HG02759 (cell line): ENCODE results near the gene GUCY1B1.

Source experiments
- ATAC-seq: cut with Tn5 transposase; IDR thresholded peaks from one replicate; pipeline ENCODE4 v1.9.1; 2021; ENCODE audit warnings: mild to moderate bottlenecking, moderate library complexity; ENCODE audit not compliant: unreplicated experiment

GUCY1B1 gene

GRCh38 chr4:155758481-155759371 lies at the start of gene GUCY1B1:
TSS of gene GUCY1B1 (plus strand) at chr4:155759021. CDS start at chr4:155759141, 120 bp downstream.
- ATAC-seq, result peak; percentile 97

GRCh38 chr4:155709918-155710317 lies 48.9 kb upstream of the GUCY1B1 start:
- no peak for ATAC-seq

GRCh38 chr4:155711556-155711955 lies 47.3 kb upstream of the GUCY1B1 start:
- ATAC-seq, result no peak

GRCh38 chr4:155712846-155713245 lies 46.0 kb upstream of the GUCY1B1 start:
- no peak for ATAC-seq

- ATAC-seq, result no peak
Observed at GRCh38 chr4:155713911-155714310, 44.9 kb upstream of the GUCY1B1 start.

GRCh38 chr4:155722336-155722735 lies 36.5 kb upstream of the GUCY1B1 start:
- no peak for ATAC-seq

- no peak for ATAC-seq
Observed at GRCh38 chr4:155722816-155723499, 35.9 kb upstream of the GUCY1B1 start.

GRCh38 chr4:155724731-155725130 lies 34.1 kb upstream of the GUCY1B1 start:
- ATAC-seq, result no peak

GRCh38 chr4:155734065-155734464 lies 24.8 kb upstream of the GUCY1B1 start:
- no peak for ATAC-seq

- ATAC-seq, result no peak
Observed at GRCh38 chr4:155734951-155735350, 23.9 kb upstream of the GUCY1B1 start.

- no peak for ATAC-seq
Observed at GRCh38 chr4:155735496-155735895, 23.3 kb upstream of the GUCY1B1 start.

GRCh38 chr4:155738548-155738947 lies 20.3 kb upstream of the GUCY1B1 start:
- ATAC-seq, result no peak

- no peak for ATAC-seq
Observed at GRCh38 chr4:155741546-155741945, 17.3 kb upstream of the GUCY1B1 start.

- no peak for ATAC-seq
Observed at GRCh38 chr4:155742310-155743015, 16.4 kb upstream of the GUCY1B1 start.

- ATAC-seq, result no peak
Observed at GRCh38 chr4:155745984-155746383, 12.8 kb upstream of the GUCY1B1 start.

GRCh38 chr4:155748039-155748438 lies 10.8 kb upstream of the GUCY1B1 start:
- ATAC-seq, result no peak

- no peak for ATAC-seq
Observed at GRCh38 chr4:155749041-155749440, 9.8 kb upstream of the GUCY1B1 start.

GRCh38 chr4:155751569-155751968 lies 7.3 kb upstream of the GUCY1B1 start:
- no peak for ATAC-seq

GRCh38 chr4:155757745-155758265 lies 1.0 kb upstream of the GUCY1B1 start:
- ATAC-seq, result no peak

- peak; percentile 26 for ATAC-seq
Observed at GRCh38 chr4:155759372-155760252, 791 bp downstream of the GUCY1B1 start.
